Natural killer cell (primary cell): ENCODE data around the gene TPX2. TPM values are rescaled to one million over a fixed set of nuclear protein-coding genes. Genes with fewer than 3 reads are reported as not detected.

Experiments
- ATAC-seq, 3 donors: fragments of 150-1000 bp in 2 of 3; fragments of 200-7000 bp in 1 of 3; cut with Tn5 transposase; 1 replicate in 1 of 3; 2 replicates in 2 of 3; pipeline ENCODE4 v1.10.0; 2021; ENCODE audit warnings: mild to moderate bottlenecking in 2 of 3, moderate library complexity in 2 of 3
- DNase-seq, 2 donors: peaks; one replicate each; pipeline versions ENCODE4 v3.0.0 to v3.0.0-alpha.2; 2013 to 2021; ENCODE audit warnings: mixed read lengths in 1 of 2
- H3K27ac ChIP-seq: one replicate; pipeline ENCODE4 v1.5.1; 2013; ENCODE audit warnings: mild to moderate bottlenecking, low read length
- H3K27me3 ChIP-seq: one replicate; pipeline ENCODE4 v1.6.1; 2013; ENCODE audit warnings: low read length; ENCODE audit not compliant: control insufficient read depth, insufficient read depth
- H3K36me3 ChIP-seq: one replicate; pipeline ENCODE4 v1.6.1; 2013; ENCODE audit warnings: low read length; ENCODE audit not compliant: control insufficient read depth, insufficient read depth
- H3K4me1 ChIP-seq: one replicate; pipeline ENCODE4 v1.6.1; 2013; ENCODE audit warnings: low read length; ENCODE audit not compliant: control insufficient read depth, insufficient read depth
- H3K4me3 ChIP-seq: one replicate; pipeline ENCODE4 v1.5.1; 2013; ENCODE audit warnings: low read length
- H3K9me3 ChIP-seq: one replicate; pipeline ENCODE4 v1.6.1; 2013; ENCODE audit warnings: low read length; ENCODE audit not compliant: control insufficient read depth, insufficient read depth
- H3K27ac Mint-ChIP-seq, 2 donors: one replicate each; pipeline ENCODE4 v1.8.0; 2022; ENCODE audit warnings: mild to moderate bottlenecking in 2 of 2, mixed read lengths in 2 of 2, moderate library complexity in 1 of 2
- H3K27me3 Mint-ChIP-seq, 2 donors: one replicate each; pipeline ENCODE4 v1.8.0; 2022; ENCODE audit warnings: low read depth in 2 of 2, mixed read lengths in 2 of 2
- H3K36me3 Mint-ChIP-seq: one replicate; pipeline ENCODE4 v1.8.0; 2022; ENCODE audit warnings: mixed read lengths
- H3K4me1 Mint-ChIP-seq, 2 donors: one replicate each; pipeline ENCODE4 v1.8.0; 2022; ENCODE audit warnings: mixed read lengths in 2 of 2
- H3K4me3 Mint-ChIP-seq: one replicate; pipeline ENCODE4 v1.8.0; 2022; ENCODE audit warnings: mild to moderate bottlenecking, moderate library complexity, mixed read lengths
- H3K9me3 Mint-ChIP-seq, 2 donors: one replicate each; pipeline ENCODE4 v1.8.0; 2022; ENCODE audit warnings: mixed read lengths in 2 of 2
- CTCF ChIP-seq: fragments of 200-600 bp; IDR thresholded peaks from one replicate; pipeline ENCODE4 v1.8.0; 2022; ENCODE audit warnings: antibody characterized with exemption
- WGBS: methylation state at CpG from one replicate; pipeline ENCODE4 v1.1.7; 2013; ENCODE audit warnings: missing lambda C conversion rate; ENCODE audit not compliant: insufficient coverage; 5-methylcytosine and 5-hydroxymethylcytosine counted together
- intact Hi-C: fragments of 100-400 bp; cut with micrococcal nuclease; formaldehyde crosslinking; loops from one replicate; pipeline ENCODE4 v1.14.2; 2022
- total RNA-seq, 4 donors: library from RNA; stranded (reverse); fragments of 120-200 nt in 1 of 4; gene quantifications; one replicate each; pipeline versions ENCODE4 v1.2.3 to v1.2.4, GENCODE V29; 2013 to 2022

The TPX2 gene
- total RNA-seq, 3 donors from 2014 or later (not counting 1 experiment from before 2014, with no cell fraction given), result 2.2 to 4.2 (median 2.2) TPM

GRCh38 chr20:31708736-31709534, 30.2 kb upstream of the TPX2 start:
- WGBS, result 88% methylated on average over 11 of the region's 11 CpGs
- H3K27me3 Mint-ChIP-seq, result no peaks in the 10 kb centered on the region
- Histone ChIP-seq H3K27me3 (no peaks in the 10 kb centered on the region), H3K9me3 (no peaks in the 10 kb centered on the region), H3K27ac (no peak overlapping the region), H3K4me1 (peaks cover 56% of the 10 kb centered on the region), H3K36me3 (peaks cover 64% of the 10 kb centered on the region), H3K4me3 (no peak overlapping the region)
- H3K4me1 Mint-ChIP-seq, result peaks cover 75 to 92% of the 10 kb centered on the region in 2 donors
- intact Hi-C loops, result no loop called here
- DNase-seq (no peak), ATAC-seq (no peak)
- peak overlapping the region; percentile 60 for H3K4me3 Mint-ChIP-seq
- H3K36me3 Mint-ChIP-seq, result peaks cover 7% of the 10 kb centered on the region
- H3K27ac Mint-ChIP-seq, result peak overlapping the region; percentile 59 to 84
- H3K9me3 Mint-ChIP-seq, result no peaks in the 10 kb centered on the region
- TF ChIP-seq CTCF, result no peak

DNA sequence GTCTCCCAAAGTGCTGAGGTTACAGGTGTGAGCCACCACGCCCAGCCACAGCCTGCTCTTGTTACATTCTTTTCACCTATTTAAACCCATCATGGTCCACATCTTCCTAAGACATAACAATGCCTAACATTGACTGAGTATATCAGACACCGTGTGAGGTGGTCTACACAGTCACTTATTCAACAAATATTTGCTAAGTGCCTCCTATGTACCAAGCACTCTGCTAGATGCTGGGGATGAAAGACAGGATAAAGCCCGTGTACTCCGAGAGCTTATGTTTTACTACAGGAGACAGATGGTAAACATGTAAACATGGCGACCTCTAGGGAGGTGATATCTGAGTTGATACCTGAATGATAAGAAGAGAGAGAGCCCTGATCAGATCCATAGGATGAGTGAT, 29.2 kb upstream of the TPX2 start:
- no peak for DNase-seq
- peaks cover 56% of the 10 kb centered on the region for H3K4me1 ChIP-seq
- no peak for TF ChIP-seq CTCF
- WGBS, result 94% methylated on average over 5 of the region's 5 CpGs
- H3K36me3 Mint-ChIP-seq, result peaks cover 11% of the 10 kb centered on the region
- peaks cover 77 to 97% of the 10 kb centered on the region in 2 donors for H3K4me1 Mint-ChIP-seq
- H3K27ac ChIP-seq, result no peak overlapping the region
- H3K27ac Mint-ChIP-seq, result peak overlapping the region; percentile 84 to 97
- H3K36me3 ChIP-seq, result peaks cover 64% of the 10 kb centered on the region
- H3K9me3 ChIP-seq, result no peaks in the 10 kb centered on the region
- no peaks in the 10 kb centered on the region for H3K9me3 Mint-ChIP-seq
- peak overlapping the region; percentile 14 for H3K4me3 Mint-ChIP-seq
- H3K27me3 Mint-ChIP-seq, result no peaks in the 10 kb centered on the region
- no peaks in the 10 kb centered on the region for H3K27me3 ChIP-seq
- intact Hi-C loops, result no loop called here
- H3K4me3 ChIP-seq, result no peak overlapping the region
- ATAC-seq, result no peak

DNA sequence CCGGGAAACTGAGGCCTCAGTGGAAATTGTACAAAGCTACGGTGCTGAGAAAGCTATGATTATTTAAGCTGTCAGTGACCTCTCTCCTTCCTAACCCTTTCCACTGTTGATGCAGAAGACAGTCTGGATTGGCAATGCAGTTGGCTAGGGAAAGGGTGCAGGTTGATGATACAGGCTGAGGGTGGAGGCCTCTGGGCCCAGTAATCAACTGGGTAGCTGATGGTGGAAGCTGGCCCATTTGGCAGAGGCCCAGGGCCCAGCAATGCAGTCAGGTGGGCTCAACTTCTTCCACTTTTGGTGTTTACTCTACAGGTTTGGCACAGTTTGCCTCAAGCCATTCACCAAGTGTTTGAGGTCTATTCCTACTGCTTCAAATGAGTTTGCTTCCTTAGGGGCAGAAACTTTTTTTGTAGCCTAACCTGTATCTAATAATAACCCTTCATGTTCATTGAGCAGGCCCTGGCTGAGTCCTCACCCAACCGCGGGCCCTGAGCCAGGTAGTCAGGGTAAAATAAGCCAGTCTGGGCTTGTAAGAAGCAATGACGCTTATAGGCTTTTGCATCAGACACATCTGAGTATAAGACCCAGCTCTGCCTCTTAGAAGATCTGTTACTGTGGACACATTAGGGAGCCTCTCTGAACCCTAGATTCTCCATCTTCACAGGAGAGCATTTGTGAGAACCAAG, 28.5 kb upstream of the TPX2 start:
- Mint-ChIP-seq H3K27me3 (no peaks in the 10 kb centered on the region), H3K4me1 (peaks cover 76 to 97% of the 10 kb centered on the region in 2 donors), H3K36me3 (peaks cover 11% of the 10 kb centered on the region), H3K4me3 (peak overlapping the region; percentile 61), H3K9me3 (no peaks in the 10 kb centered on the region), H3K27ac (peak overlapping the region; percentile 84 to 97)
- no peak overlapping the region for H3K4me3 ChIP-seq
- WGBS, result 87% methylated on average over 5 of the region's 5 CpGs
- no peaks in the 10 kb centered on the region for H3K27me3 ChIP-seq
- peaks cover 64% of the 10 kb centered on the region for H3K36me3 ChIP-seq
- no peak for ATAC-seq
- no peaks in the 10 kb centered on the region for H3K9me3 ChIP-seq
- DNase-seq, result no peak
- TF ChIP-seq CTCF, result no peak
- H3K4me1 ChIP-seq, result peaks cover 53% of the 10 kb centered on the region
- intact Hi-C loops, result no loop called here
- H3K27ac ChIP-seq, result no peak overlapping the region
